GM19351 (cell line): ENCODE measurements around the gene RBBP8.

Source experiments
- ATAC-seq: cut with Tn5 transposase; IDR thresholded peaks from one replicate; pipeline ENCODE4 v1.9.1; 2021; ENCODE audit warnings: mild to moderate bottlenecking, moderate library complexity; ENCODE audit not compliant: unreplicated experiment

Gene RBBP8

DNA sequence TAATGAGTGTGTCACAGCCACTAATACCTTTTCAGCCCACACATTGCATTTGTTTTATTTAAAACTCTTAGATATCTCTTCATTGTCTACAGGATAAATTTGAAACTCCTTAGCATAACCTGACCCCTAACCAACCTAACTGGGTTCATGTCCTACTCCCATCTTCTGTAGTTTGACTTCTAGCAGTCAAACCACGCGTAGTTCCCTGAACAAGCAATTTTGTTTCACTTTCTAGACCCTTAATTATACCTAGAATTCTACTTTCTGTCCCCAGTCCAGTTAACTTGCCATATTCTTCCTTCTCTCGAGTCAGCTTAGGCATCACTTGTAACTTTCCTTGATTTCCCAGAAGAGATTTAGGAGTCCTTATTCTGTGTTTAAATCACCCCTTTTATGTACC lies 55.1 kb downstream of the RBBP8 start:
- ATAC-seq = no peak

DNA sequence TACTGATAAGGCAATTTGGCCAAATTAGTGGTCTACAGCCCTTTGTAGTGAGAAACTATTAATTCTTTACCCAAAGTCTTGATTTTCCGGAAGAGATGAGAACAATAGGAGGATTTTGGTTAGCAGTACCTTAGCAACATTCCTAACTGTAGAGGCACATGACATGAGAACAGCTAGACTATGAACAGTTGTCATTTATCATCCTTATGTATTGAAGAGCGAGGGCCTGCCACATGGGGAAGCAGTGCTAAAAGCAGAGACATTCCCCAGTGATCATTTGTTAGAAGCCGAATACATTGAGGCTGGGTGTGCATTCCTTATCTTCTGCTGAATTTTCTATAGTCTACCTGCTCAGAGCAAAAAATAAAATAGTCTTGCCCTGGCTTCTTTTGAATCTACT lies 65.2 kb downstream of the RBBP8 start:
- ATAC-seq = no peak

DNA sequence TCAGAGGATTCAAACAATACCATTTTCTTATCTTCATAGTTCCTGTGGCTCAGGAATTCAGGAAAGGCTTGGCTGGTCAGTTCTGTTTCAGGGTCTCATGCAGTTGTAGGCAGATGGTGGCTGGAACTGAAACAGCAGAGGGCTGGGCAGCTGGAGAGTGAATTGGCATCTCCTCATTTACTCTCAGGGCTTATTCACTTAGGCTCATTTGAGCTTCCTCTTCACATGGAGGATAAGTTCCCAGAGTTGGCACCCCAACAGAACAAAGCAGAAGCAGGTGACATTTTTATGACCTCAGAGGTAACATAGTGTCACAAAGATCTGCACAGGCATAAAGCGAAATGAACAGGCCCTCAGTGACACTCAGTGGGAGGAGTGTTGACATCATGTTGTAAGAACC lies 66.1 kb downstream of the RBBP8 start:
- ATAC-seq = no peak

- no peak for ATAC-seq
Observed at GRCh38 chr18:22999647-23000046, 66.5 kb downstream of the RBBP8 start.

DNA sequence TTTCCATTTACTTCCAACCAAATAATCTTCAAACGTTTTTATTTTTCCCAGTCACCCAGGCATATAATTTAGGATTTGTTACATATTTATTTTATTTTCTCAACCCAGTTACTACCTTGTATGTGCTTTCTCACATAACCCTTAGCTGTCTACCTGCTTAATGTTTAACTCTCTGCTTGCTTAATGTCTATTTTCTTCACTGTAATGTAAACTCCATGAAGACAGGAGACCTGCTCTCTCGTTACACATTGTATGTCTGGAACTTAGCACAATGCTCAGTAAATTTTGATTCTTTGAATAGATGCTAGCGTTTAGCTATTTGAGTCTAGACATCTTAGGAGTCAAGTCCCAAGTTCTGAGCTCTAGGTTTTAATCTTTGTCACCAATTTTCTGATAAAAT lies 70.2 kb downstream of the RBBP8 start:
- no peak for ATAC-seq

DNA sequence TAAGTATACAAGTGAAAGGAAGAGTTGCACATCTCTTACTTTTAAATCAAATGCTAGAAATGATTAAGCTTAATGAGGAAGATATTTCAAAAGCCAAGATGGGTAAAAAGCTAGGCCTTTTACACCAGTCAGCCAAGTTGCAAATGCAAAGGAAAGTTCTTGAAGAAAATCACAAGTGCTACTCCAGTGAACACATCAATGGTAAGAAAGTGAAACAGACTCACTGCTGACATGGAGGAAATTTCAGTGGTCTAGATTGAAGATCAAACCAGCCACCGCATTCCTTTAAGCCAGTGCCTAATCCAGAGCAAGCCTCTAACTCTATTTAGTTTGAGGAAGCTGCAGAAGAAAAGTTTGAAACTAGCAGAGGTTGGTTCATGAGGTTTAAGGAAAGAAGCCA lies 79.1 kb downstream of the RBBP8 start:
- no peak for ATAC-seq

- no peak for ATAC-seq
Observed at GRCh38 chr18:23020555-23021294, 87.6 kb downstream of the RBBP8 start.

DNA sequence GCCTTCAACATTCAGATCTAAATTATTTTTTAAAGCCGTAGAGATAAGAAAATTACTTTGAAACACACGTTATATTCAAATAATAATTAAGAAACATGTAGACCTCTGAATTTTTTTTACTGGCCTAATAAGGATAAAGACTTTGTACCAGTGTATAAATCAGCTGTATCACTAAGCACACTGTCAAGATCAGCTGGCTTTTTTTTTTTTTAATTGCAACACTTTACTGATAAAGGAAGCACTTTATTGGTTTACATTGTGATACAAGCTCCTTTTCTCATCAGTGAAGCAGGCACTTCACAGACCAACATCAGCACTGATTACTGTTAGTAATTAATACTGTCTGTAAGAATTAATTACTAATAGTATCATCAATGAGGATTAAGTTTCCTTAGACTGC lies 88.5 kb downstream of the RBBP8 start:
- no peak for ATAC-seq

GRCh38 chr18:23032030-23032582 lies 99.0 kb downstream of the RBBP8 start:
- ATAC-seq = no peak

DNA sequence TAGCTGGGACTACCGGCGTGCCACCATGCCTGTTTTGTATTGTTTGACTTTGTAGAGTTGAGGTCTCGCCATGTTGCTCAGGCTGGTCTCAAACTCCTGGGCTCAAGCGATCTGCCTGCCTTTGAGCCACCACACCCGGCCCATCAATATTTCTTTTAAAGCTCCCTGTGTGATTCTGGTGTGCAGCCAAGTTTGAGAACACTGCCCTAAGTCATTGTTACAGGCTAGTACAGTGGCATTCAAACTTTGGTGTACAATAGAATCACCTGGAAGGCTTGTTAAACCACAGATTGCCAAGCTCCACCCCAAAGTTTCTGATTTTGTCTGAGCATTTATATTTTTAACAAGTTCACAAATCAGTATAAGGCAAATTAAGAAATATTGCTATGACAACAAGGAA lies 99.9 kb downstream of the RBBP8 start:
- no peak for ATAC-seq

GRCh38 chr18:23036660-23037201 lies 103.6 kb downstream of the RBBP8 start:
- ATAC-seq = no peak

- ATAC-seq = no peak
Observed at GRCh38 chr18:23037646-23038045, 104.5 kb downstream of the RBBP8 start.

DNA sequence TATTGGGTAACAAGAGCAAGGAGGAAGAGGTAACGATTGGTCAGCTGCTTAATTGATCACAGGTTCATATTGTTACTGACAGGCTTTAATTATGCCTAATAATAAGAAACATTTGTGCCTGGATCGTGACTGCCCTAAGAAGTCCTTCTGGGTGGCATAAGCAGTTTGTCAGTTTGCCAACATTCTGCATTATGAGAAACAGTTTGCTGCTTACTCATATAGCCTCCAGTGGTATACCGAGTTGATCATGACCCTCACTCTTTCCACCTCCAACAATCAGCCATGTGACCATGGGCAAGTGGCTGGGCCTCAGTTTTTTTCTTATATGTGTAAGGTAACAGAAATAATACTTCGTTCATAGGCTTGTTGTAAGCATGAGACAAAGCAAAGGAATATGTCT lies 105.6 kb downstream of the RBBP8 start:
- no peak for ATAC-seq

DNA sequence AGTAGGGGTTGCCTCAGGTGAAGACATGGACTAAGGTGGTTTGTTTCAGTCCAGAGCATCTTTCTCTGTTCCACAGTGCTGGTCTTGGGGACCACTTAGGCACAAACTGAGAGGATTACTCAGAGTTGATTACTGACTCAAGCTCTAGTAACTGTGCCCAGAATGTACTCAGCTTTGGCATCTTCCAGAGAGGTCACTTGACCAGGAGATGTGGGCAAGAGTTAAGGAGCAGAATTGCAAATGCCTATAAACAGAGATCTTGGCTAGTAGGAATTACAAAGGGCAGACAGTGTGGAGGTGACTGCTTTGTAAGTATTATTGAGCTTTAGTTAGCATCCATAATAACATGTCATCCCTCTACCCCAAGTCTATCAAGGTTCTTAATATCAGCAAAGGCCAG lies 109.0 kb downstream of the RBBP8 start:
- no peak for ATAC-seq

DNA sequence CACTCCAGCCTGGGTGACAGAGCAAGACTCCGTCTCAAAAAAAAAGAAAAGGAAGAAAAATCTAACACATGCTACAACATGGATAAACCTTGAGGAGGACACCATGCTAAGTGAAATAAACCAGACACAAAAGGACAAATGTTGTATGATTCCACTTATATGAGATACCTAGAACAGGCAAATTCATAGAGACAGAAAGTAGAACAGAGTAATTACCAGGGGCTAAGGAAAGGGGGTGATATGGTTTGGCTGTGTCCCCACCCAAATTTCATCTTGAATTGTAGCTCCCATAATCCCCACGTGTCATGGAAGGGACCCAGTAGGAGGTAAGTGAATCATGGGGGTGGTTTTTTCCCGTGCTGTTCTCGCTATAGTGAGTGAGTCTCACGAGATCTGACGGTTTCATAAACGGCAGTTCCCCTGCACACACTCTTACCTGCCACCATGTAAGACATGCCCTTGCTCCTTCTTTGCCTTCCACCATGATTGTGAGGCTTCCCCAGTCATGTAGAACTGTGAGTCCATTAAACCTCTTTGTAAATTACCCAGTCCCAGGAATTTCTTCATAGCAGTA lies 110.8 kb downstream of the RBBP8 start:
- no peak for ATAC-seq

DNA sequence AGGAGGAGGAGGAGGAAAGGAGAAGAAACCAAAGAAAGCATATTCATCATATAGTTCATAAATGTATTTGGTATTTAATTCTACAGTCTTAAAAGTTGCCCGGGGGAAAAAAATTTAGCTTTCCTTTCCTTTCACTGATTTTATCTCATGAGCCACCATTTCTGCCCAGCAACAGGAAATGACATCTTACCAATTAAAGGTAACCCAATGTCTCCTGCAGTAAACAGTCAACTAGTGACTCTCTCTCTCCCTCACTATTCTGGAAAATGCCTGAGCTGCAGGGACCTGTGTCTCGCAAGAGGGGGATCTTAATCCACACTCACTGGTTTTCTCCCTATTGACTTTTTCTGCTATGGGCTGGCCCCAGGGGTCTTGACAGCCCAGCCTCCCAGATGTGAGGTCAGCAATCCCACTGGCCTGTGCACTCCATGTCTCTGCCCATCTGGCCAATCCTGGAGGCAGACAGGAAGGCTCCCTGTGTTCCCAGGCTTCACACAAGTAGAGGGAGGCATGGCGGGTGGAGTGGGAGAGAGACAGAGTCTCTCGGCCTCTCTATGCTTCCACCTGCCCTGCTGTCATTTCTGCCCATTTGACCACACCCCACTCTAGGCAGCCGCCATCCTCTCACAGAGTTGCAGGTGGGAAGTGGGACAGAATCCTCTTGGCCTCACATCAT lies 116.7 kb downstream of the RBBP8 start:
- no peak for ATAC-seq

DNA sequence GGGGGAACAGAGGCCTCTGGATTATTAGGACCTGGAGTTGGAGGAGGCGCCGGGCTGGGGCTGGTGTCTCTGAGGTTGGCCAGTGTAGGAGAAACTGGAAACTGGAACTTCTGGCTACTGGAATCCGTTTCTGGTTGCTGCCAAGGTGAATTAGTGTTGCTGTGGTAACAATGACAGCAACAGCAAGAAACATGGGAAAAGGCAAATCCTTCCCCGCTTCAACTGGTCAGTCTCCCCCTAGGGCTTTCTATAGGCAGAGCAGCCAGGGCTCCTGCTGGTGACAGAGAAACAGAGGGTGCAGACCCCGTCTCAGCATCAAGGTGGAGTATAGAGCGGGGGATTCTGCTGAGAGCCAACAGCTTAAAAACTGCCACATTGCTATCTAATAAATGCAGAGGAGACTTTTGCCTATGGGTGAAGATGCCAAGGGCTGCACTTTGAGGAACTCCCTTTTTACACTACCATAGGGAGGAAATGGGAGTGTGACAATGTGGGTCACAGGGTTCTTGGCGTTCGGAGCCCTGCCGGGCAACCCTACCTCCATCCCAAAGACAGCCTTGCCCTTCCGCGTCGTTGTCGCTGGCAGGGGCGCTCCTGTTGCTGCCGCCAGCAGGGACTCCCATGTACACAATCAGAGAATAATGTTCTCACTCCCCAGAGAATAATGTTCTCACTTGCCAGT lies 120.8 kb downstream of the RBBP8 start:
- ATAC-seq = no peak

DNA sequence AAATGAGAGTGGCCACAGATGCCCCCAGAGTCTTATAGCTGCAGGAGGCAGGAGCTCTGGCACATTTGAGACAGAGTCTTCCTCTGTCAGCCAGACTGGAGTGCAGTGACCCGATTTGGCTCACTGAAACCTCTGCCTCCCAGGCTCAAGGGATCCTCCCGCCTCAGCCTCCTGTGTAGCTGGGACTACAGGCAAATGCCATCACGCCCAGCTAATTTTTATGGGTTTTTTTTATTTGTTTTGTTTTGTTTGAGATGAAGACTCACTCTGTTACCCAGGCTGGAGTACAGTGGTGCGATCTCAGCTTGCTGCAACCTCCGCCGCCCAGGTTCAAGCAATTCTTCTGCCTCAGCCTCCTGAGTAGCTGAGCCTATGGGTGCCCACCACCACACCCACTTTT lies 121.4 kb downstream of the RBBP8 start:
- ATAC-seq = no peak

- ATAC-seq = no peak
Observed at GRCh38 chr18:23056315-23056714, 123.2 kb downstream of the RBBP8 start.

DNA sequence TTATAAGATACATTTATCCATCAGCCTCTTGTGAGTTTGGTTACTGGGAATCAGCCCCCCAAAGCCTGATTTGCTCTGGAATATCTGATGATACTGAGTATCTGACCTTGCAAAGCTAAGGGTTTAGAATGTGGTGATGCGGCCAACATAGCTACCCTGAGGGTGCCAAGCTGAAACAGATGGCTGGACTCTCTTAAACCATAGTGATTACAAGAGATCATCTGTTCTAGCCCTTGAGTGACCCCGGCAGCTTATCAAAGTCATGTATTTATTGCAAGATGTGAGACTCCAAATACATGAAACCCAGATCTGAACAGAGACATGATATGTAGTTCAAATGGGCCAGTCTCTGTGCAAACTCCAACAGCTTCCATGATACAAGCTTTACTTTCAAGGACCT lies 124.0 kb downstream of the RBBP8 start:
- no peak for ATAC-seq

DNA sequence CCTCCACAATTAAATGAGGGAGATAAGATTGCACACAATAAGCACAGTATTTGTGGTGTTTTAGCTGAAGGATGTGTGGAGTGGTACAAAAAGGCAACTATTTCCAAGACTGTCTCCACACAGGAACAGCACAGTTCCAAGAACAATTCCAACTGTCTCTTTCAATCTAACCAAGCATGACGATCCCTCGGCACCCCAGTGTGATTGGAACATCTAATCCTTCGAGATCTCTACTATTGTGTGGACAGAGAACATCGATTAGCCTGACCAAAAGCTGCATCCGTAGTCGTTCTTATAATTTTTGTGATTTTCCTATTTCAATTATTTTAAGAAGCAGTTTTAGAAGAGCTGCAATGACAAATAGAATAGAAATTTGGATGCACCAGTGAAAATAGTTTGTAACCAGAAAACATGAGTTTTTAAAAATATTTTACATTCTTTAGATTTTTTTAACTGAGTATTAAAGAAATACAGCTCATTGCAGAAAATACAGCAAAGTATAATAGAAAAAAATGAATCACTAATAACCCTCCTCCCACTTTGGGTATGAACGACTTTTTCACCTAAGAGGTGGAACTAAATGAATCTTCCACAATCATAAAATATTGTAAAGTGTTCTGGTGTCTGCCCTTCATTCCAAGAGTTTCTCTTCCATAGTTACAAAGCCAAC lies 125.8 kb downstream of the RBBP8 start:
- ATAC-seq = no peak
